ENCODE data around the gene TMEM234.

Gene TMEM234

GRCh38 chr1:32240140-32240951 is 18.2 kb upstream of the TMEM234 start:
- peak; percentile 45 to 46 for DNase-seq (ENCODE audit: low read depth in 1 of 2, low spot score in 1 of 2)

- DNase-seq (ENCODE audit: low read depth in 1 of 2, low spot score in 1 of 2): no peak
These were observed 17.6 kb upstream of the TMEM234 start for GRCh38 chr1:32239790-32240139.

- no peak for DNase-seq (ENCODE audit: low read depth in 1 of 2, low spot score in 1 of 2)
These were observed 17.2 kb upstream of the TMEM234 start for GRCh38 chr1:32239337-32239736.

GRCh38 chr1:32234792-32235191 is 12.6 kb upstream of the TMEM234 start:
- DNase-seq (ENCODE audit: low read depth in 1 of 2, low spot score in 1 of 2): no peak

- no peak for DNase-seq (ENCODE audit: low read depth in 1 of 2, low spot score in 1 of 2)
These were observed 10.6 kb upstream of the TMEM234 start for GRCh38 chr1:32232558-32233304.

- no peak for DNase-seq (ENCODE audit: low read depth in 1 of 2, low spot score in 1 of 2)
These were observed 9.8 kb upstream of the TMEM234 start for GRCh38 chr1:32231843-32232432.

- no peak for DNase-seq (ENCODE audit: low read depth in 1 of 2, low spot score in 1 of 2)
These were observed 6.6 kb upstream of the TMEM234 start for GRCh38 chr1:32228771-32229170.

- DNase-seq (ENCODE audit: low read depth in 1 of 2, low spot score in 1 of 2): no peak
These were observed 2.1 kb upstream of the TMEM234 start for GRCh38 chr1:32224285-32224684.

GRCh38 chr1:32223683-32224082 is 1.5 kb upstream of the TMEM234 start:
- no peak for DNase-seq (ENCODE audit: low read depth in 1 of 2, low spot score in 1 of 2)

- no peak for DNase-seq (ENCODE audit: low read depth in 1 of 2, low spot score in 1 of 2)
These were observed 573 bp downstream of the TMEM234 start for GRCh38 chr1:32221581-32221979.

GRCh38 chr1:32220746-32221580 is 1.2 kb downstream of the TMEM234 start:
- DNase-seq (ENCODE audit: low read depth in 1 of 2, low spot score in 1 of 2): no peak

- DNase-seq (ENCODE audit: low read depth in 1 of 2, low spot score in 1 of 2): no peak
These were observed 3.1 kb downstream of the TMEM234 start for GRCh38 chr1:32219022-32219421.

GRCh38 chr1:32216566-32216965 is 5.6 kb downstream of the TMEM234 start:
- DNase-seq (ENCODE audit: low read depth in 1 of 2, low spot score in 1 of 2): no peak

GRCh38 chr1:32215629-32216480 is 6.3 kb downstream of the TMEM234 start:
- peak in 1 of 2 donors; percentile 24 for DNase-seq (ENCODE audit: low read depth in 1 of 2, low spot score in 1 of 2)

GRCh38 chr1:32208891-32209328 is 13.2 kb downstream of the TMEM234 start, which contains the start of gene DCDC2B:
Gene DCDC2B, plus strand, starts transcription at chr1:32209089. Its CDS starts 5 bp downstream, at chr1:32209094.
- DNase-seq (ENCODE audit: low read depth in 1 of 2, low spot score in 1 of 2): no peak

GRCh38 chr1:32208469-32208868 is 13.7 kb downstream of the TMEM234 start:
- DNase-seq (ENCODE audit: low read depth in 1 of 2, low spot score in 1 of 2): no peak

GRCh38 chr1:32205401-32206370 is 16.5 kb downstream of the TMEM234 start, which contains the start of gene IQCC:
Gene IQCC, plus strand, starts transcription at chr1:32205671. Its CDS starts 11 bp downstream, at chr1:32205682.
- peak; percentile 67 to 80 for DNase-seq (ENCODE audit: low read depth in 1 of 2, low spot score in 1 of 2)

GRCh38 chr1:32204943-32205361 is 17.2 kb downstream of the TMEM234 start:
- DNase-seq (ENCODE audit: low read depth in 1 of 2, low spot score in 1 of 2): no peak

Data from activated T-helper 1 cell treated with anti-CD3 and anti-CD28 coated beads, Interleukin-2, amount 50 U/mL, for 16 hours (primary cell).